ENCODE results near the gene BEST2. TPM values are rescaled to one million over a fixed set of nuclear protein-coding genes. Genes with fewer than 3 reads are reported as not detected.
"Not testable (repeated sequence)": the region's sequence is repeated elsewhere in the genome, so short reads cannot be mapped to it uniquely, and the experiment has no call there.

The BEST2 gene
- polyA plus RNA-seq, 1 experiment, result not detected

DNA sequence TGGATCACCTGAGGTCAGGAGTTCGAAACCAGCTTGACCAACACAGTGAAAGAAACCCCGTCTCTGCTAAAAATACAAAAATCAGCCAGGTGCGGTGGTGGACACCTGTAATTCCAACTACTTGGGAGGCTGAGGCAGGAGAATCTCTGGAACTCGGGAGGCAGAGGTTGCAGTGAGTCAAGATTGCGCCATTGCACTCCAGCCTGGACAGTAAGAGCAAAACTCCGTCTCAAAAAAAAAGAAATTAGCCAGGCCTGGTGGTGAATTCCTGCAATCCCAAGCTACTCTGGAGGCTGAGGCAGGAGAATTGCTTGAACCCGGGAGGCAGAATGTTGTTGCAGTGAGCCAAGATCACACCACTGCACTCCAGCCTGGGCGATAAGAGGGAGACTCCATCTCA lies 43.0 kb upstream of the BEST2 start:
- POLR2A ChIA-PET, result interaction anchor here (0.6 kb wide), 1 partner anchor 22 kb away, joined by 4 read pairs; no protein-coding TSS in a partner anchor
- TF ChIP-seq, protein P1, sequence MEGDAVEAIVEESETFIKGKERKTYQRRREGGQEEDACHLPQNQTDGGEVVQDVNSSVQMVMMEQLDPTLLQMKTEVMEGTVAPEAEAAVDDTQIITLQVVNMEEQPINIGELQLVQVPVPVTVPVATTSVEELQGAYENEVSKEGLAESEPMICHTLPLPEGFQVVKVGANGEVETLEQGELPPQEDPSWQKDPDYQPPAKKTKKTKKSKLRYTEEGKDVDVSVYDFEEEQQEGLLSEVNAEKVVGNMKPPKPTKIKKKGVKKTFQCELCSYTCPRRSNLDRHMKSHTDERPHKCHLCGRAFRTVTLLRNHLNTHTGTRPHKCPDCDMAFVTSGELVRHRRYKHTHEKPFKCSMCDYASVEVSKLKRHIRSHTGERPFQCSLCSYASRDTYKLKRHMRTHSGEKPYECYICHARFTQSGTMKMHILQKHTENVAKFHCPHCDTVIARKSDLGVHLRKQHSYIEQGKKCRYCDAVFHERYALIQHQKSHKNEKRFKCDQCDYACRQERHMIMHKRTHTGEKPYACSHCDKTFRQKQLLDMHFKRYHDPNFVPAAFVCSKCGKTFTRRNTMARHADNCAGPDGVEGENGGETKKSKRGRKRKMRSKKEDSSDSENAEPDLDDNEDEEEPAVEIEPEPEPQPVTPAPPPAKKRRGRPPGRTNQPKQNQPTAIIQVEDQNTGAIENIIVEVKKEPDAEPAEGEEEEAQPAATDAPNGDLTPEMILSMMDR (IDR thresholded peaks at IDR 0.05; ENCODE audit: low read depth, low read length), result no peak
- Histone ChIP-seq H3K27ac (ENCODE audit: low read depth, low read length) (no peak overlapping the region), H3K27me3 (ENCODE audit: control insufficient read depth, insufficient read depth, low read length) (no peaks in the 10 kb centered on the region), H3K4me3 (ENCODE audit: low read depth, low read length) (no peak overlapping the region), H3K9me3 (ENCODE audit: control insufficient read depth, insufficient read depth, low read length) (no peaks in the 10 kb centered on the region)
- no peak for DNase-seq (ENCODE audit: low read depth, low spot score)
- CTCF ChIA-PET, result interaction anchor here (0.6 to 2.0 kb wide), 3 partner anchors 9 to 88 kb away, joined by 3 to 9 read pairs (median 3); no protein-coding TSS in a partner anchor

DNA sequence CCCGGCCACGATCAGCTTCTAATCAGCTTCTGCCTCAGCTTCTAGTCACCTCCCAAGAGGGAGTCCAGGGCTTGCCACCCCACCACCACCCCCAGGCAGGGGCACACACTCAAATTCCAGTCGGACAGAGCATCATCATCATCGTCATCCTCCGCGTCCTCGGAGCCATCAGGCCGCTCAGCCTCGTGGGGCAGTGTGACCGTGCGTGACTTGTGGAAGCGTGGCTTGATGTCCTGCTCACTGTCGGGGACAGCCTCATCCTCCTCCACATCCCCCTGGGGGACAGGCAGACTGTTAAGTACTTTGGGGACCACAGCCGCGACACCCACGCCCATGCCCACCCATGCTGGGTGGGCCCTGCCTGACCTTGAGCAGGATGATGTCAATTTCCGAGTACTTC lies 40.4 kb upstream of the BEST2 start:
- ChIA-PET POLR2A (no interaction called here), CTCF (interaction anchor here (1.0 kb wide), 1 partner anchor 137 kb away, joined by 3 read pairs; no protein-coding TSS in a partner anchor)
- H3K9me3 ChIP-seq (ENCODE audit: control insufficient read depth, insufficient read depth, low read length), result no peaks in the 10 kb centered on the region
- TF ChIP-seq, protein P1 (IDR thresholded peaks at IDR 0.05; ENCODE audit: low read depth, low read length), result no peak
- no peak for DNase-seq (ENCODE audit: low read depth, low spot score)
- no peaks in the 10 kb centered on the region for H3K27me3 ChIP-seq (ENCODE audit: control insufficient read depth, insufficient read depth, low read length)
- H3K27ac ChIP-seq (ENCODE audit: low read depth, low read length), result no peak overlapping the region
- H3K4me3 ChIP-seq (ENCODE audit: low read depth, low read length), result no peak overlapping the region

GRCh38 chr19:12712077-12712476 lies 39.5 kb upstream of the BEST2 start:
- H3K27me3 ChIP-seq (ENCODE audit: control insufficient read depth, insufficient read depth, low read length); POLR2A ChIA-PET: not testable (repeated sequence)
- CTCF ChIA-PET, result interaction anchor here (0.7 to 1.1 kb wide), 2 partner anchors 56 to 84 kb away, joined by 3 read pairs; no protein-coding TSS in a partner anchor

DNA sequence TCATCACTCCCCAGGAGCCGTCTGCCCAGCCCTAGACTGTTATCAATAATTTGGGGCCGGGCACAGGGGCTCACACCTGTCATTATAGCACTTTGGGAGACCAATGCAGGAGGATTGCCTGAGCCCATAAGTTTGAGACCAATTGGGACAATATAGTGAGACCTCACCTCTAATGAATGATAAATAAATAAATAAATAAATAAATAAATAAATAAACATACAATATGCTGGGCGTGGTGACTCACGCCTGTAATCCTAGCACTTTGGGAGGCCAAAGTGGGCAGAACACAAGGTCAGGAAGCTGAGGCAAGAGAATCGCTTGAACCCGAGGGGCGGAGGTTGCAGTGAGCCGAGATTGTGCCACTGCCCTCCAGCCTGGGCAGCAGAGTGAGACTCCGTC lies 38.3 kb upstream of the BEST2 start:
- H3K4me3 ChIP-seq (ENCODE audit: low read depth, low read length); DNase-seq (ENCODE audit: low read depth, low spot score); H3K9me3 ChIP-seq (ENCODE audit: control insufficient read depth, insufficient read depth, low read length); H3K27me3 ChIP-seq (ENCODE audit: control insufficient read depth, insufficient read depth, low read length); H3K27ac ChIP-seq (ENCODE audit: low read depth, low read length); POLR2A ChIA-PET: not testable (repeated sequence)
- CTCF ChIA-PET, result interaction anchor here (0.9 to 1.4 kb wide), 4 partner anchors 18 to 134 kb away, joined by 3 to 6 read pairs (median 4); partner anchors contain the start of gene GET3

More at GRCh38 chr19:12712077-12712476, 39.5 kb upstream of the BEST2 start:
- H3K4me3 ChIP-seq (ENCODE audit: low read depth, low read length); H3K27ac ChIP-seq (ENCODE audit: low read depth, low read length); H3K9me3 ChIP-seq (ENCODE audit: control insufficient read depth, insufficient read depth, low read length); DNase-seq (ENCODE audit: low read depth, low spot score): not testable (repeated sequence)

GRCh38 chr19:12715102-12715501 lies 36.5 kb upstream of the BEST2 start:
- no peak for DNase-seq (ENCODE audit: low read depth, low spot score)
- H3K27ac ChIP-seq (ENCODE audit: low read depth, low read length), result no peak overlapping the region
- no peaks in the 10 kb centered on the region for H3K27me3 ChIP-seq (ENCODE audit: control insufficient read depth, insufficient read depth, low read length)
- POLR2A ChIA-PET, result no interaction called here
- TF ChIP-seq, protein P1 (IDR thresholded peaks at IDR 0.05; ENCODE audit: low read depth, low read length), result no peak
- CTCF ChIA-PET, result interaction anchor here (0.6 to 1.8 kb wide), 3 partner anchors 9 to 132 kb away, joined by 3 to 9 read pairs (median 3); partner anchors contain the start of gene TNPO2
- H3K4me3 ChIP-seq (ENCODE audit: low read depth, low read length), result no peak overlapping the region
- H3K9me3 ChIP-seq (ENCODE audit: control insufficient read depth, insufficient read depth, low read length), result no peaks in the 10 kb centered on the region

- Histone ChIP-seq H3K27me3 (ENCODE audit: control insufficient read depth, insufficient read depth, low read length) (no peaks in the 10 kb centered on the region), H3K27ac (ENCODE audit: low read depth, low read length) (no peak overlapping the region), H3K4me3 (ENCODE audit: low read depth, low read length) (no peak overlapping the region), H3K9me3 (ENCODE audit: control insufficient read depth, insufficient read depth, low read length) (no peaks in the 10 kb centered on the region)
- DNase-seq (ENCODE audit: low read depth, low spot score), result no peak
- ChIA-PET CTCF (interaction anchor here (1.2 to 1.8 kb wide), 3 partner anchors 41 to 132 kb away, joined by 3 to 10 read pairs (median 9); no protein-coding TSS in a partner anchor), POLR2A (no interaction called here)
- TF ChIP-seq, protein P1 (IDR thresholded peaks at IDR 0.05; ENCODE audit: low read depth, low read length), result no peak
These were observed 35.7 kb upstream of the BEST2 start for GRCh38 chr19:12715929-12716328.

Data from AG04450 (cell line).